Liver (tissue), 3 donors: ENCODE measurements around the gene DNAH10.

Source experiments
- CTCF ChIP-seq: fragments of 150-350 bp; IDR thresholded peaks from 2 replicates; pipeline ENCODE4 v1.5.1; 2017; ENCODE audit warnings: improper control_type of control experiment, low read depth, low read length; ENCODE audit not compliant: missing input control
- GABPA ChIP-seq, 2 donors: IDR thresholded peaks in 1 of 2; conservative IDR thresholded peaks in 1 of 2; 2 replicates each; pipeline ENCODE4 v1.6.1; 2016; ENCODE audit warnings: antibody characterized with exemption in 2 of 2, mild to moderate bottlenecking in 1 of 2, moderate library complexity in 1 of 2
- JUND ChIP-seq, 2 donors: IDR thresholded peaks; 2 replicates each; pipeline ENCODE4 v1.6.1; 2016; ENCODE audit warnings: antibody characterized with exemption in 2 of 2
- TAF1 ChIP-seq: conservative IDR thresholded peaks from 2 replicates; pipeline ENCODE4 v1.6.1; 2016; ENCODE audit warnings: antibody characterized with exemption, mild to moderate bottlenecking
- YY1 ChIP-seq: IDR thresholded peaks from 2 replicates; pipeline ENCODE4 v1.6.1; 2016; ENCODE audit warnings: antibody characterized with exemption, mild to moderate bottlenecking
- donor health status: healthy.
- donor health status: healthy.

GRCh38 chr12:123732251-123732650, 29.9 kb upstream of the DNAH10 start:
- TF ChIP-seq CTCF (no peak), JUND (IDR thresholded peaks at IDR 0.05) (no peak), YY1 (no peak), GABPA (IDR thresholded peaks at IDR 0.05 in 1 of 2, conservative IDR thresholded peaks at IDR 0.05 in 1 of 2) (no peak), TAF1 (no peak)
